H9 (cell line): Measurements from ENCODE around the gene GAREM2. TPM values are rescaled to one million over a fixed set of nuclear protein-coding genes. Genes with fewer than 3 reads are reported as not detected.

Experiments
- DNase-seq: peaks from one replicate; pipeline ENCODE4 v3.0.0-alpha.2; 2017
- H2AFZ ChIP-seq: one replicate; pipeline ENCODE4 v1.6.1; 2013; ENCODE audit warnings: mild to moderate bottlenecking, low read length, control low read depth, moderate library complexity
- H2AK5ac ChIP-seq: 2 replicates; pipeline ENCODE4 v1.6.1; 2013; ENCODE audit warnings: low read length, control low read depth, mixed read lengths; ENCODE audit not compliant: insufficient read length
- H2BK120ac ChIP-seq: one replicate; pipeline ENCODE4 v1.6.1; 2013; ENCODE audit warnings: low read depth, mild to moderate bottlenecking, low read length, control low read depth, inconsistent platforms; ENCODE audit not compliant: poor library complexity, severe bottlenecking
- H2BK12ac ChIP-seq: 2 replicates; pipeline ENCODE4 v1.6.1; 2013; ENCODE audit warnings: low read length, control low read depth, mixed read lengths, low read depth; ENCODE audit not compliant: insufficient read length
- H2BK15ac ChIP-seq: 2 replicates; pipeline ENCODE4 v1.6.1; 2013; ENCODE audit warnings: low read depth, low read length, control low read depth
- H2BK20ac ChIP-seq: one replicate; pipeline ENCODE4 v1.6.1; 2013; ENCODE audit warnings: low read depth, mild to moderate bottlenecking, low read length, control low read depth, inconsistent platforms; ENCODE audit not compliant: poor library complexity, severe bottlenecking
- H2BK5ac ChIP-seq: 2 replicates; pipeline ENCODE4 v1.6.1; 2013; ENCODE audit warnings: low read length, control low read depth, mixed read lengths; ENCODE audit not compliant: insufficient read length
- H3K14ac ChIP-seq: 2 replicates; pipeline ENCODE4 v1.6.1; 2013; ENCODE audit warnings: low read length, control low read depth; ENCODE audit not compliant: insufficient read depth
- H3K18ac ChIP-seq: 2 replicates; pipeline ENCODE4 v1.6.1; 2013; ENCODE audit warnings: low read depth, mild to moderate bottlenecking, mixed read lengths, low read length, control low read depth; ENCODE audit not compliant: insufficient read length
- H3K23ac ChIP-seq: 2 replicates; pipeline ENCODE4 v1.6.1; 2013; ENCODE audit warnings: low read length, control low read depth, mixed read lengths, low read depth; ENCODE audit not compliant: insufficient read length
- H3K23me2 ChIP-seq: 2 replicates; pipeline ENCODE4 v1.6.1; 2013; ENCODE audit warnings: low read depth, mild to moderate bottlenecking, mixed read lengths, low read length, control low read depth; ENCODE audit not compliant: insufficient read length, poor library complexity, severe bottlenecking
- H3K27ac ChIP-seq: 2 replicates; pipeline ENCODE4 v1.5.1; 2013; ENCODE audit warnings: low read length, control low read depth, mixed read lengths, low read depth; ENCODE audit not compliant: insufficient read length
- H3K27me3 ChIP-seq: 2 replicates; pipeline ENCODE4 v1.6.1; 2013; ENCODE audit warnings: low read length, control low read depth, inconsistent platforms; ENCODE audit not compliant: insufficient read depth
- H3K4ac ChIP-seq: 2 replicates; pipeline ENCODE4 v1.6.1; 2013; ENCODE audit warnings: low read depth, mild to moderate bottlenecking, control low read depth, inconsistent platforms, low read length, moderate library complexity
- H3K4me1 ChIP-seq: 2 replicates; pipeline ENCODE4 v1.6.1; 2013; ENCODE audit warnings: low read length, control low read depth, inconsistent platforms; ENCODE audit not compliant: insufficient read depth
- H3K4me2 ChIP-seq: 2 replicates; pipeline ENCODE4 v1.6.1; 2013; ENCODE audit warnings: low read length, control low read depth, mixed read lengths; ENCODE audit not compliant: insufficient read length, insufficient read depth
- H3K56ac ChIP-seq: 2 replicates; pipeline ENCODE4 v1.6.1; 2013; ENCODE audit warnings: low read depth, mild to moderate bottlenecking, mixed read lengths, low read length, control low read depth; ENCODE audit not compliant: insufficient read length
- H3K79me1 ChIP-seq: 2 replicates; pipeline ENCODE4 v1.6.1; 2013; ENCODE audit warnings: low read depth, mild to moderate bottlenecking, moderate library complexity, low read length, control low read depth, inconsistent platforms; ENCODE audit not compliant: insufficient read depth, poor library complexity, severe bottlenecking
- H3K79me2 ChIP-seq: 2 replicates; pipeline ENCODE4 v1.6.1; 2013; ENCODE audit warnings: low read length, control low read depth, inconsistent platforms; ENCODE audit not compliant: insufficient read depth
- H3K9ac ChIP-seq: 2 replicates; pipeline ENCODE4 v1.6.1; 2013; ENCODE audit warnings: low read length, control low read depth, mixed read lengths; ENCODE audit not compliant: insufficient read length; ENCODE audit errors: extremely low read depth
- H3K9me3 ChIP-seq: one replicate; pipeline ENCODE4 v1.6.1; 2013; ENCODE audit warnings: low read depth, low read length, inconsistent platforms; ENCODE audit not compliant: control insufficient read depth
- H3T11ph ChIP-seq: one replicate; pipeline ENCODE4 v1.6.1; 2013; ENCODE audit warnings: mild to moderate bottlenecking, low read length, control low read depth, inconsistent platforms
- H4K20me1 ChIP-seq: one replicate; pipeline ENCODE4 v1.6.1; 2013; ENCODE audit not compliant: control insufficient read depth, insufficient read length, insufficient read depth
- H4K5ac ChIP-seq: 2 replicates; pipeline ENCODE4 v1.6.1; 2013; ENCODE audit warnings: low read depth, mild to moderate bottlenecking, mixed read lengths, low read length, control low read depth; ENCODE audit not compliant: insufficient read length
- H4K8ac ChIP-seq: replicated peaks from 2 replicates; pipeline ENCODE4 v1.6.1; 2013; ENCODE audit warnings: low read length, control low read depth, mixed read lengths, low read depth; ENCODE audit not compliant: insufficient read length
- H4K91ac ChIP-seq: 2 replicates; pipeline ENCODE4 v1.6.1; 2013; ENCODE audit warnings: low read depth, mild to moderate bottlenecking, moderate library complexity, mixed read lengths, low read length, control low read depth; ENCODE audit not compliant: insufficient read length
- H3K27ac Mint-ChIP-seq, 3 experiments: 2 replicates in 2 of 3; 3 replicates in 1 of 3; pipeline ENCODE4 v1.8.0; 2020 to 2021; ENCODE audit warnings: mixed read lengths in 3 of 3, mild to moderate bottlenecking in 1 of 3, moderate library complexity in 1 of 3
- H3K27me3 Mint-ChIP-seq: 2 replicates; pipeline ENCODE4 v1.8.0; 2021; ENCODE audit warnings: low read depth, mild to moderate bottlenecking, moderate library complexity, mixed read lengths
- H3K36me3 Mint-ChIP-seq, 3 experiments: 2 replicates in 2 of 3; 3 replicates in 1 of 3; pipeline ENCODE4 v1.8.0; 2020 to 2021; ENCODE audit warnings: low read depth in 3 of 3, mixed read lengths in 3 of 3; ENCODE audit not compliant: insufficient read depth in 1 of 3
- H3K4me1 Mint-ChIP-seq, 2 experiments: 2 replicates each; pipeline ENCODE4 v1.8.0; 2020; ENCODE audit warnings: mixed read lengths in 2 of 2
- H3K4me3 Mint-ChIP-seq, 2 experiments: 2 replicates in 1 of 2; 3 replicates in 1 of 2; pipeline ENCODE4 v1.8.0; 2020 to 2021; ENCODE audit warnings: mild to moderate bottlenecking in 2 of 2, mixed read lengths in 2 of 2, moderate library complexity in 1 of 2
- H3K9me3 Mint-ChIP-seq, 2 experiments: 2 replicates in 1 of 2; 3 replicates in 1 of 2; pipeline ENCODE4 v1.8.0; 2020; ENCODE audit warnings: mild to moderate bottlenecking in 2 of 2, mixed read lengths in 2 of 2, moderate library complexity in 1 of 2
- WGBS: extraction: QIAGEN DNeasy Blood & Tissue Kit; methylation state at CpG from one replicate; pipeline ENCODE4 v1.1.7; 2013; ENCODE audit warnings: missing lambda C conversion rate, low lambda C conversion rate, mixed read lengths; ENCODE audit not compliant: insufficient read length; ENCODE audit errors: extremely low coverage; 5-methylcytosine and 5-hydroxymethylcytosine counted together
- total RNA-seq: library from RNA; stranded (reverse); gene quantifications from 2 replicates; pipeline ENCODE4 v1.2.1, GENCODE V29; 2021
- TF ChIP-seq, protein P1 (sequence below): fragments of 200-600 bp; sonication (generic); conservative IDR thresholded peaks from 3 replicates; pipeline ENCODE4 v1.8.0; 2021; ENCODE audit warnings: antibody characterized with exemption, mild to moderate bottlenecking

Gene GAREM2
- total RNA-seq, 1 experiment from 2014 or later, result 14.4 TPM

DNA sequence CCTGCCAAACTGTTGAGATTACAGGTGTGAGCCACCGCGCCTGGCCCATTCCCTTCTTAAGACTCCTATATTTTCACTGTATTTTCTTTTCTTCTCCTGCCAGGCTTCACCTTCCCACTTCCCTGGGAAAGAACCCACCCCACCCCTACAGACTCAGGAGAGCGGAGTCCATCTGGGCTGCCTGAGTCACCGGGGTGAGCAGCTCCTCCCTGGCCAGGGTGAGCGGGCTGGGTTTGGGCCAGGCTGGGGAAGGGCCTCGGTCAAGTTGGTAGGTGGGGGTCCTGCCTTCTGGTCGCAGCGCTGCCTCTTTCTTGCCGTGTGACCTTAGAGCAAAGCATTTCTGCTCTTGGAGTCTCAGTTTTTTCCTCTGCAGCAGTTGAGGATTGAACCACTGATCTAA lies 2.1 kb upstream of the GAREM2 start:
- H3K9ac ChIP-seq, result no peak overlapping the region
- no peaks in the 10 kb centered on the region for H3K9me3 ChIP-seq
- H3K36me3 Mint-ChIP-seq, result no peaks in the 10 kb centered on the region
- H2AK5ac ChIP-seq, result no peak overlapping the region
- H3K27ac Mint-ChIP-seq, result no peak overlapping the region
- peaks cover 9 to 18% of the 10 kb centered on the region in 2 experiments for H3K4me1 Mint-ChIP-seq
- no peak overlapping the region for H2BK20ac ChIP-seq
- H4K5ac ChIP-seq, result no peak overlapping the region
- no peak overlapping the region for H3K4me2 ChIP-seq
- H3K18ac ChIP-seq, result no peak overlapping the region
- no peaks in the 10 kb centered on the region for H3K27me3 ChIP-seq
- H3K4ac ChIP-seq, result no peak overlapping the region
- no peak overlapping the region for H2BK15ac ChIP-seq
- H2AFZ ChIP-seq, result no peak overlapping the region
- no peaks in the 10 kb centered on the region for H3K79me1 ChIP-seq
- H3K9me3 Mint-ChIP-seq, result peaks cover 0 to 5% of the 10 kb centered on the region in 2 experiments; a peak in 1 of 5 replicates
- no peaks in the 10 kb centered on the region for H4K20me1 ChIP-seq
- H3K4me3 Mint-ChIP-seq, result no peak overlapping the region; a peak in 1 of 5 replicates
- H3T11ph ChIP-seq, result no peak overlapping the region
- peaks cover 28% of the 10 kb centered on the region for H3K27me3 Mint-ChIP-seq
- no peak overlapping the region for H3K27ac ChIP-seq
- no peak overlapping the region for H4K91ac ChIP-seq
- WGBS, result no CpG with 5 or more reads among the region's 9 CpGs
- TF ChIP-seq, protein P1, sequence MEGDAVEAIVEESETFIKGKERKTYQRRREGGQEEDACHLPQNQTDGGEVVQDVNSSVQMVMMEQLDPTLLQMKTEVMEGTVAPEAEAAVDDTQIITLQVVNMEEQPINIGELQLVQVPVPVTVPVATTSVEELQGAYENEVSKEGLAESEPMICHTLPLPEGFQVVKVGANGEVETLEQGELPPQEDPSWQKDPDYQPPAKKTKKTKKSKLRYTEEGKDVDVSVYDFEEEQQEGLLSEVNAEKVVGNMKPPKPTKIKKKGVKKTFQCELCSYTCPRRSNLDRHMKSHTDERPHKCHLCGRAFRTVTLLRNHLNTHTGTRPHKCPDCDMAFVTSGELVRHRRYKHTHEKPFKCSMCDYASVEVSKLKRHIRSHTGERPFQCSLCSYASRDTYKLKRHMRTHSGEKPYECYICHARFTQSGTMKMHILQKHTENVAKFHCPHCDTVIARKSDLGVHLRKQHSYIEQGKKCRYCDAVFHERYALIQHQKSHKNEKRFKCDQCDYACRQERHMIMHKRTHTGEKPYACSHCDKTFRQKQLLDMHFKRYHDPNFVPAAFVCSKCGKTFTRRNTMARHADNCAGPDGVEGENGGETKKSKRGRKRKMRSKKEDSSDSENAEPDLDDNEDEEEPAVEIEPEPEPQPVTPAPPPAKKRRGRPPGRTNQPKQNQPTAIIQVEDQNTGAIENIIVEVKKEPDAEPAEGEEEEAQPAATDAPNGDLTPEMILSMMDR, result no peak
- no peak overlapping the region for H2BK12ac ChIP-seq
- H3K4me1 ChIP-seq, result no peaks in the 10 kb centered on the region; the same call in 1 of the 2 replicates
- H3K23ac ChIP-seq, result no peak overlapping the region
- H3K79me2 ChIP-seq, result no peaks in the 10 kb centered on the region
- H4K8ac ChIP-seq, result no peak overlapping the region
- peaks cover 11% of the 10 kb centered on the region for H3K23me2 ChIP-seq
- no peak for DNase-seq
- no peak overlapping the region for H2BK120ac ChIP-seq
- no peak overlapping the region for H3K14ac ChIP-seq
- H2BK5ac ChIP-seq, result no peak overlapping the region
- no peak overlapping the region for H3K56ac ChIP-seq
